AML-193 (cell line): ENCODE data around the gene ACOT7.
A peak's percentile ranks its signal among the peaks of the same experiment; 100 is the strongest.

Experiments used
- DNase-seq, 2 experiments: peaks; one replicate each; lab custom pipeline; 2025; lab: John Stamatoyannopoulos, UW

ACOT7 gene

DNA sequence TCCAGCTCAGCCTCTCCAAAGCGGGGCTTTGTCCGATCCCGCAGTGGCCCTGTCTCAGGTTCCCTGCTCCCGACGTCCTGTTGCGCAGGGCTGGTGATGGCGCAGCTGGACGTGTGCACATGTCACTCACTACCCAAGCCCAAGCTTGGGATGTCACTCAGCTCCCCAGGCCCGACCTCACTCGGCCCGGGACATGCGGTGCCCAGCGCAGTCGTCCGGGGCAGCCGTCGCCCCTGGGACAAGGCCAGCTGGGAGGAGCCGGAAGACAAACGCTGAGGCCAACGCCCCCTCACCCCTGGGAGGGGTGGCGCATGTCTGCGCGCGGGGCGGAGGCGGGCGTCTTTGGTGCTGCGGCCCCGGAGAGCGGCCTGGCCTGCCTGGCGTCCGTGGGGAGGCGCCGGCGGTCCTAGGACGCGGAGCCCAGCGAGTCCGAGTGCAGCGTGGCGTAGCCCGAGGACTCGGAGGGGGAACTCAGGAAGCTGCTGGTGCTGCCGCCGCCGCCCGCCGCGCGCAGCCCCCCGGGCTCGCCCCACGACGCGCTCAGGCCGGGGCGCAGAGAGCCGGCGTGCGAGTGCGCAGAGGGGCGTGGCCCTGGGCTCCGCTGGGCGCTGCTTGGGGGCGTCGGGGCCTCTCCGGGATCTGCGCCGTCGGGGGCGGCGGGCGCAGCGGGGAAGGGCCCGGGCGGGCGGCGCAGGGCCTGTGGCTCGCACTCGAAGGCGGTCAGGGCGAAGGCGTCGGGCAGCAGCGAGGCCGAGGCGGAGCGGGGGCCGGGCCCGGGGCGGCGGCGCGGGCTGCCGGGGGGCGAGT lies 144.4 kb downstream of the ACOT7 start:
- DNase-seq = no peak

DNA sequence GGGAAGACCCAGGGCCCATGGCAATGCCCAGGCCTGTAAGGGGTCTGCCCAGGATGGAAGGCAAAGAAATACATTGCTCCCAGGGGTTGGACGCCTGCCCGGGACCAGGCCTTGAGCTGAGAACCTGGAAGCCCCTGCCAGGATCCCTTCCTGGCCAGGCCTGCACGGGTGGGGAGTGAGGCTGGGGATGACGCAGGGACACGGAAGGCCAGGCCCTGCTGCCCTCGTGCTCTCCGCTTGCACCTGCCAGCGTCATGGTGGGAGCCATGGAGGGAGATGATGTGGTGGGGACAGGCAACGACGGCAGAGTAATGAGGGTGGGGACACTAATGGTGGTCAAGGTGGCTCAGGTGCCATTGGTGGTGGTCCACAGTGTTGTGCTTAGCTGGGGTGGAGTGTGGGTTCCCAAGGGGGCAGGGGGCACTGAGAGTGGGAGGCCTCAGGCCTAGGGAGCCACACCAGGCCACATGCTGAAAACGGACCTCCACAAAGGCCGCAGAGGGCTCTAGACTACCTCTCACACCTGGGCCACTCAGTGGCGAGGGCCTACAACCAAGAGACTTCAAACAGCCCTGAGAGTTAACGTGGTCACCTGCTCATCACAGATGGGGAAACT lies 145.3 kb downstream of the ACOT7 start:
- no peak for DNase-seq

- DNase-seq = no peak
Measured at GRCh38 chr1:6247651-6248050, 145.9 kb downstream of the ACOT7 start.

DNA sequence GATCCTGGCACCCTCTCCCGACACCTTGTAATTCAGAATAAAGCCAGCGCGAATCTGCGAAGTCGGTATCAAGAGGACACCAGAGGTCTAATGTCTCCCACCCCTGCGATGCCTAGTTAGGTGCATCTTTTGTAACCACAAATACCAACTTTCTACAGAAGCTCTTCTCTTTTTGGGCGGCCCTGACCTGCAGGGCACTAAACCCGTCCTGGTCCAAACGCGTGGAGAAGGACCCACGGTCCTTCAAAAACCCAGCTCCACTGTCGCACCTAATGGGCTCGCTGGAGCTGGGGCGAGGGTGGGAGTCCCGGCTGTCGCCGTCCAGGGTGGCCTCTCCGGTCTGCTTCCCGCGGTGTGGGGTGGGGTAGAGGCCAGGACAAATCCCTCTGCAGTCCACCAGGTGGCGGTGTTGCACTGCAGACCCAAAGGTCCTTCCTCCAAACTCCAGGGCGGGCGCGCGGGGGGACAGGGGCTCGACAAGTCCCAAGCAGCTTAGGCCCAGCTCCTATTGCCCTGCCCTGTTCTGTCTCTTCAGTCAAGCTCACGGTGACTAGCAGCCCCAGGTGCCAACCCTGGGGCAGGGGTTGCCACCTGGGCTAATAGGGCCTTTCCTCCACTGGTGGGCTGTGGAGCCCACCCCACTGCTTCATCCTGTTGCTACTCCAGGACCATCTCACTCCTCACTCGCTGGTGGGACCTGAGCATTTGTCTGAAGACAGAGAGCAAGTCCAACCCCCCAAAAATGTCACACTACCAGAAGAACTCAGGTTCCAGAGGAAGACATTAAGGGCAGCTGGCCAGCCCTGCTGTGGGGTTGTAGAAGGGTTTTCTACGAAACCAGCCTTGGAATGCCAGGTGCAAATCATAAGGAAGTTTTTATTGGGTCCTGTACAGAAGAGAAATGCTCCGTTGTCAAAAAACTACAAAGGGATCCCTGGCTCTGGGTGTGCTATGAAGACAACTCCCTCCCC lies 146.8 kb downstream of the ACOT7 start:
- peak; percentile 42 to 55 for DNase-seq

DNA sequence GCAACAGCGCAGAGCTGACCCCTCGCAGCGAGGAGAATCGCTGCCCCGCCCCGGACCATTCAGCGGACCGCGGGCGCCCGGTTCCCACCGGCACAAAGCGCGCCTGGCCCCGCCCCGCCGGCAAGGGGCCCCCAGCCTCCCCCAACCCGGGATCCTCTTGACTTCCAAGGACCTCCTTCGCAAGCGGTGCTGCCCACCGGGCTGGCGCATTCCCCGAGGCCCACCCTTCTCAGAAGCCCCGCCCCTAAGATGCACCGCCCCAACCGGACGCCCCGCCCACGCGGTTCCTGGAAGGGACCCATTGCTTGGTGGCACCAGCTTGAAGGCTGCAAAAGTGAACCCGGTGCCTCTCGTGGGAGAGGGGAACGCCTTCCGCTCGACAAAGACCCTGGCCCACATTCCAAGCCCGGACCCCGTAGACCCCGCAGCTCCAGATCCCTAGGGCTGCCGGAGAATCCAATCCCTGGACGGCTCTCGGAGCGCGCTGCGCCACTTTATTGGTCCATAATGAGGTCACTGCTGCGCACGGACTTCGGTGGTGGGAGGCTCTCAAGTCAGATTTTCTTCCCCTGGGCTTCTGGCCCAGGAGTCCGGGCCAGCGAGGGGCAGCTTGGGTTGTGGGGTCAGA lies 147.6 kb downstream of the ACOT7 start:
- DNase-seq = no peak

DNA sequence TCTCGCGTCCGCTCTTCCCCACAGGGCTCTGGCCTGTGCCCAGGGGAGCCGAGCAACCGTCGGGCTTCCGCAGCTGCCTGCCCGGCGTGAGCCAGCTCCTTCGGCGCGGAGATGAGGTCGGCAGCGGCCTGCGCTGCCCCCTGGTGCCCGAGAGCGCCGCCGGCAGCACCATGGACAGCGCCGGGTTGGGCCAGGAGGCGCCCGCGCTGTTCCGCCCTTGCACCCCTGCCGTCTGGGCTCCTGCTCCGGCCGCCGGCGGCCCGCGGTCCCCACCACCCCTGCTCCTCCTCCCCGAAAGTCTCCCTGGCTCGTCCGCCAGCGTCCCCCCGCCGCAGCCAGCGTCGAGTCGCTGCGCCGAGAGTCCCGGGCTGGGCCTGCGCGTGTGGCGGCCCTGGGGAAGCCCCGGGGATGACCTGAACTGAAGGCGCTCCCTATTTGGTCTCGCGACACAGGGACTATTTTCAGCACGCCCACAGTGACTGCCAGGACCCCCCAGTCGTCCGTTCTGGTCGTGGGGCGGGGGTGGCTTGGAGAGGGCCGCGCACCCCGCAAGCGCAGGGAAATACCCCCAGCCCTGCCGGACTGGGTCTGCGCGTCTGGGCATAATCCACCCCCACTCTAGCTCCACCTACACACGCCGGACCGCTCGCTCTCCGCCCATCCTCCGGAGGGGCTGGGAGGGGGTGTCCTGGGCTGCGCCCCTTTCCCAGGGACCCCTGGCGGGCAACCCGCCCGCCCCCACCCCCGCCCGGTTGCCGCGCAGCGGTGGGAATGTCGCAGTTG lies 148.3 kb downstream of the ACOT7 start:
- DNase-seq = peak; percentile 66 to 76

GRCh38 chr1:6244401-6245049 lies 149.0 kb downstream of the ACOT7 start:
- DNase-seq = no peak

DNA sequence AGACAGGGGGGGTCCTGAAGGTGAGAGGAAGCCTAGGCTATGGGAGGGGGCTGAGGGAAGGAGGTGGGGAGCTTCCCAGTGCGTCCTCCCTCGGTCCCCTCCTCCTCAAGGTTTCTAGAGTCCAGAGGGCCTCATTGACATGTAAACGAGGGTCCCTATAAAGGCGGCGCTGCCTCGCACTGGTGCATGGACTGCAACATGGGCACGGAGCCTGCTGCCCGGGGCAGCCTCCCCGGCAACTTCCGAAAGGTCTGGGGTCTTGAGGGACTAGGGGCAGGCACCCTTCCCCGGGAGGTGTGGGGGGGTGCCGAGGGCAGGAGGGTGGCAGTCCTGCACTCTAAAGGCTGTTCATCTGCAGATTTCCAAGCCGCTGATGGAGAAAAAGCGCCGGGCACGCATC lies 149.6 kb downstream of the ACOT7 start, which contains the start of gene HES3:
Gene HES3, plus strand, starts transcription at position 187 of the 400 bp plus-strand sequence. Its CDS starts 187 bp downstream, at position 374.
- DNase-seq = no peak

GRCh38 chr1:6243053-6243834 lies 150.3 kb downstream of the ACOT7 start:
- DNase-seq = no peak

GRCh38 chr1:6241887-6242740 lies 151.5 kb downstream of the ACOT7 start:
- no peak for DNase-seq

GRCh38 chr1:6241107-6241886 lies 152.3 kb downstream of the ACOT7 start:
- no peak for DNase-seq

DNA sequence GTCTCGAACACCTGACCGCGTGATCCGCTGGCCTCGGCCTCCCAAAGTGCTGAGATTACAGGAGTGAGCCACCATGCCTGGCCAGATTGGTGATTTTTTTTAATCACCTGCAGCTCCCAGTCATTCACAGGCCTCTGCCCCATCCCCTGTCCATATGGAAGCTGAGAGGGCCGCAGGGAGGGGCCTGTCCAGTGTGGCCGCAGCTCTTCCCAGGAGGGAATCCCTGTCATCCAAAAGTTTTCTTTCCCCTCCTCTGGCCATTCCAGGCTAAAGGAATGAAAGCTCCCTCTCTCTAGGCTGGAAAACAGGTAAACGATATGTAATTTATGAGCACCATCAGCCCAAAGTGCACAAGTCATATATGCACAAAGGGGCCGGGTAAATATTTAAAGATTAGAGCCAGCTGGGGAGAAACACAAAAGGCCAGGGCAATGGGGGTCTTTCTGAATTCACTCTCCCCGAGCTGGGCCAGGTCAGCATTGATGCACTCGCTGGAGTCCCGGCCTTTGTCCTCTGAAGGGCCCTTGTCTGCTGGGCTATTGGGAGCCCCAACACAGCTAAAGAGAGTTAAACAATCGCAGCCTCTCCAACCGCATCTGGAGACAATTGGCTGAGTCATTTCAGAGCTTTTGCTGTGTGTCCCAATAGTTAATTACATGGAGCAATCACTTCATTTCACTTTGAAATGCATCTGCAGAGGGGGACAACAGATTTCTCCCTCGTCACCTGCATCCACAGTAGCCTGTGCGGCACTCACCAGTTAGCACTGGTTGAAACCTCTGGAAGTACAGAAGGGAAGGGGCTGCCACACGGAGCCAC lies 153.4 kb downstream of the ACOT7 start:
- no peak for DNase-seq

DNA sequence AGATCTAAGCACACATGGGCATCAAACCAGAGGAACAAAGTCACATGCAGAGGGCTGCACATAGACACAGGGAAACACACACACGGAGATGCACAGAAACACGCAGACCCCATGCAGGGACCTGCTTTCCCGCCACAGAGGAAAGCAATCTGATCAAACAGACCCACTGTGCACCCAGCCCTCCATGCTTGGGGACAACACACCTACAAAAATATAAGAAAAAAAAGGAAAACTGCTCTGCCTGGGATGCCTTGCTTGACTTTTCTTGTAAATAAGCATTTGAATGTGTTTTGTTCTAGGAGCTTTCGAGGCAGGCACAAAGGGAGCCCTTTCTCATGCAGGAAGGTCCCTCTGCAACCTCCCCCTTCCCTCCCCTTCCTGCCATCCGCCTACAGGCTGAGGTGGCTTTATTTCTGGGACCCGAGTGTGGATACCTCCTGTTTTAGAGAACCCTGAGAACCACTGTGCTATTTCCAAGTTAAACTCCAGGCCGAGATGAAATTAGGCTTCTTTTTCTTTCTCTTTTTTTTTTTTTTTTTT lies 154.3 kb downstream of the ACOT7 start:
- no peak for DNase-seq

DNA sequence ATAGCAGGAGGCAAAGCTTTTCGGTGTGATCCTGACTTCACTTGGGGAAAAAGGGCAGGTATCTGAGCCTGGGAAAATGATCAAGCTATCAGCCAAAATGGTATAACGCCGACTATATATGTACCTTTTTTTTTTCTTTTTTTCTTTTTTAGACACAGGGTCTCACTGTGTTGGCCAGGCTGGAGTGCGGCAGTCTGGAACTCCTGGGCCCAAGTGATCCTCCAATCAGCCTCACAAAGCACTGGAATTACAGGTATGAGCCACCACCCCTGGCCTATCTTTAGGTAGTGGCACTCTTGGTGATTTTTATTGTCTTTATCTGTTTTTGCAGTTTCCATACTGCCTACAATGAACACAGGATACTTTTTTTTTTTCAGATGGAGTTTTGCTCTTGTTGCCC lies 156.5 kb downstream of the ACOT7 start:
- no peak for DNase-seq

- DNase-seq = no peak
Measured at GRCh38 chr1:6235296-6235677, 158.3 kb downstream of the ACOT7 start.

- peak; percentile 19 to 26 for DNase-seq
Measured at GRCh38 chr1:6234502-6235295, 158.9 kb downstream of the ACOT7 start.
